Karpas-422 (cell line): ENCODE data around the gene SLC4A2. TPM values are rescaled to one million over a fixed set of nuclear protein-coding genes. Genes with fewer than 3 reads are reported as not detected.

ENCODE experiments used
- DNase-seq: peaks from one replicate; pipeline ENCODE4 v3.0.0-alpha.2; 2015
- H2AFZ ChIP-seq: fragments of 200-600 bp; sonication (generic); 2 replicates; pipeline ENCODE4 v1.6.1; 2014; ENCODE audit warnings: antibody characterized with exemption, low read length, mixed read lengths
- H3K27ac ChIP-seq: fragments of 200-600 bp; sonication (generic); 2 replicates; pipeline ENCODE4 v1.5.1; 2014; ENCODE audit warnings: mild to moderate bottlenecking, low read length, moderate library complexity
- H3K27me3 ChIP-seq: fragments of 200-600 bp; sonication (generic); 2 replicates; pipeline ENCODE4 v1.6.1; 2014; ENCODE audit warnings: low read length, mixed read lengths
- H3K36me3 ChIP-seq: fragments of 200-600 bp; sonication (generic); 2 replicates; pipeline ENCODE4 v1.6.1; 2014; ENCODE audit warnings: low read length, mixed read lengths; ENCODE audit not compliant: insufficient read depth
- H3K4me1 ChIP-seq: fragments of 200-600 bp; sonication (generic); 2 replicates; pipeline ENCODE4 v1.6.1; 2014; ENCODE audit warnings: mild to moderate bottlenecking, low read length, mixed read lengths
- H3K4me2 ChIP-seq: fragments of 200-600 bp; sonication (generic); 2 replicates; pipeline ENCODE4 v1.6.1; 2014; ENCODE audit warnings: low read length, low read depth, mild to moderate bottlenecking; ENCODE audit not compliant: poor library complexity, severe bottlenecking
- H3K4me3 ChIP-seq: fragments of 200-600 bp; sonication (generic); 2 replicates; pipeline ENCODE4 v1.5.1; 2014; ENCODE audit warnings: mild to moderate bottlenecking, antibody characterized with exemption, low read length, mixed read lengths
- H3K79me2 ChIP-seq: fragments of 200-600 bp; sonication (generic); 2 replicates; pipeline ENCODE4 v1.6.1; 2014; ENCODE audit warnings: mild to moderate bottlenecking, low read length, mixed read lengths
- H3K9ac ChIP-seq: fragments of 200-600 bp; sonication (generic); 2 replicates; pipeline ENCODE4 v1.6.0; 2014; ENCODE audit warnings: low read length
- H3K9me2 ChIP-seq: fragments of 200-600 bp; sonication (generic), shearing (Covaris generic); replicated peaks from 2 replicates; pipeline ENCODE4 v1.6.0; 2014; ENCODE audit warnings: mild to moderate bottlenecking, low read length, moderate library complexity; ENCODE audit not compliant: insufficient read depth
- H3K9me3 ChIP-seq: fragments of 300-700, 200-600 bp; sonication (generic); 2 replicates; pipeline ENCODE4 v1.6.1; 2014; ENCODE audit warnings: low read length, mixed read lengths
- H4K20me1 ChIP-seq: fragments of 200-600 bp; sonication (generic); 2 replicates; pipeline ENCODE4 v1.6.1; 2014; ENCODE audit warnings: mild to moderate bottlenecking, antibody characterized with exemption, low read length, low read depth; ENCODE audit not compliant: insufficient read depth
- total RNA-seq: library from RNA; depleted of rRNA; stranded (reverse); fragments of >200 nt; shearing (Covaris generic); gene quantifications from 2 replicates; pipeline ENCODE4 v1.2.3, GENCODE V29; 2014; ENCODE audit warnings: low replicate concordance

Gene SLC4A2
- total RNA-seq, 1 experiment from 2014 or later, result 35.1 TPM

- H3K27ac ChIP-seq, result no peak overlapping the region
- H3K4me1 ChIP-seq, result peaks cover 49% of the 10 kb centered on the region
- no peak overlapping the region for H2AFZ ChIP-seq
- no peaks in the 10 kb centered on the region for H3K9me2 ChIP-seq
- peak overlapping the region; percentile 65 for H3K4me2 ChIP-seq
- H4K20me1 ChIP-seq, result no peaks in the 10 kb centered on the region
- H3K4me3 ChIP-seq, result no peak overlapping the region
- H3K9me3 ChIP-seq, result no peaks in the 10 kb centered on the region
- no peak overlapping the region for H3K9ac ChIP-seq
- H3K27me3 ChIP-seq, result no peaks in the 10 kb centered on the region
- H3K79me2 ChIP-seq, result peaks cover 7% of the 10 kb centered on the region; the same call in 1 of the 2 replicates
- H3K36me3 ChIP-seq, result no peaks in the 10 kb centered on the region
- DNase-seq, result no peak
Measured at GRCh38 chr7:151013356-151013732, 46.0 kb upstream of the SLC4A2 start.

DNA sequence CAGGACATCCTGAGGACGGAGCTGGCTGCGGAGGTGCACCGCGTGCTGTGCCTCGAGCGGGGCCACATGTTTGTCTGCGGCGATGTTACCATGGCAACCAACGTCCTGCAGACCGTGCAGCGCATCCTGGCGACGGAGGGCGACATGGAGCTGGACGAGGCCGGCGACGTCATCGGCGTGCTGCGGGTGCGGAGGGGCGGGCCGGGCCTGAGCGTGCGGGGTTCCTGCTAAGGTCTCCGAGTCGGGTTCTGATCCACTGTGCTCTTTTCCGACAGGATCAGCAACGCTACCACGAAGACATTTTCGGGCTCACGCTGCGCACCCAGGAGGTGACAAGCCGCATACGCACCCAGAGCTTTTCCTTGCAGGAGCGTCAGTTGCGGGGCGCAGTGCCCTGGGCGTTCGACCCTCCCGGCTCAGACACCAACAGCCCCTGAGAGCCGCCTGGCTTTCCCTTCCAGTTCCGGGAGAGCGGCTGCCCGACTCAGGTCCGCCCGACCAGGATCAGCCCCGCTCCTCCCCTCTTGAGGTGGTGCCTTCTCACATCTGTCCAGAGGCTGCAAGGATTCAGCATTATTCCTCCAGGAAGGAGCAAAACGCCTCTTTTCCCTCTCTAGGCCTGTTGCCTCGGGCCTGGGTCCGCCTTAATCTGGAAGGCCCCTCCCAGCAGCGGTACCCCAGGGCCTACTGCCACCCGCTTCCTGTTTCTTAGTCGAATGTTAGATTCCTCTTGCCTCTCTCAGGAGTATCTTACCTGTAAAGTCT is 45.5 kb upstream of the SLC4A2 start:
- Histone ChIP-seq H3K9ac (peak overlapping the region; percentile 78), H3K9me2 (no peaks in the 10 kb centered on the region), H3K27ac (peak overlapping the region; percentile 59), H3K4me3 (peak overlapping the region; percentile 58), H3K4me2 (peak overlapping the region; percentile 65), H3K4me1 (peaks cover 48% of the 10 kb centered on the region), H2AFZ (peak overlapping the region; percentile 1), H4K20me1 (no peaks in the 10 kb centered on the region), H3K9me3 (no peaks in the 10 kb centered on the region), H3K27me3 (no peaks in the 10 kb centered on the region), H3K36me3 (no peaks in the 10 kb centered on the region), H3K79me2 (peaks cover 7% of the 10 kb centered on the region; the same call in 1 of the 2 replicates)
- DNase-seq, result peak; percentile 92

DNA sequence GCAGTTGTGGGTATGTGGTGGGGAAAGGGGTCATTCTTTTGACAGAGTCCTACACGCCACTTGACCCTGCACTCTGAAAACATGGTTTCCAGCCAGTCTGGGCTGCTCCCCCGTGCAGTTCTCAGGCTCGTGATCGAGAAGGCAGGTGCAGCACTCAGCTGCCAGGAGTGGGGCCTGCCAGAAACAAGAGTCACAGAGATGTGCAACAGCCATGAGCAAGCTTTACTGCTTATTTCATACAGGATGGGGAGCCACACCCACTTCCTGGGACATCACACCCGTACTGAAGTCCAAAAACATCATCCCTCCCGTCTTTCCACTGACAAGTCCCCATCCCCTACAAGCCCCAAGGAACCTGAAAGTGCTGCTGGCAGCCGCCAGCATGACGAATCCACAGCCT is 44.4 kb upstream of the SLC4A2 start:
- Histone ChIP-seq H3K4me3 (no peak overlapping the region), H3K79me2 (no peaks in the 10 kb centered on the region), H3K36me3 (no peaks in the 10 kb centered on the region), H3K9ac (no peak overlapping the region), H2AFZ (no peak overlapping the region), H4K20me1 (no peaks in the 10 kb centered on the region), H3K9me2 (no peaks in the 10 kb centered on the region), H3K4me1 (peaks cover 37% of the 10 kb centered on the region), H3K9me3 (no peaks in the 10 kb centered on the region), H3K27me3 (no peaks in the 10 kb centered on the region), H3K27ac (no peak overlapping the region), H3K4me2 (no peak overlapping the region)
- DNase-seq, result no peak

DNA sequence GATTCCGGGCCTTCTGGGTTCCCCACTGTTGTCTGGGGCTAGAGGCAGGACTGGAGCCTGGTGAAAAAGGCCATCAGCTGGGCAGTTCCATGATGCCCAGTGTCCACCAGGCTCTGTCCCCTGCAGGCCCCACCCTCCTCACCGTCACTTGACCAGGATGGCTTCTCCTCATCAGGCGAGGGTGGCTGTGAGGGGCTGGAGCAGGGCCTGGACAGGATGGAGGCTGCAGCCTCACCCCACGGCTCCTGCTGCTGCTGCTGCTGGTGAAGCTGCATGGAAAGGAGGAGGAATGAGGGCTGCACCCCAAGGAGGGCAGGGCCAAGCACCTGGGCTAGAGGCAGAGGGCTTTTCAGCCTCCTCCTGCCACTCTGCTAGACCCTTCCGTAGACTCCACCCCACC is 43.4 kb upstream of the SLC4A2 start:
- Histone ChIP-seq H3K9me3 (no peaks in the 10 kb centered on the region), H3K27ac (no peak overlapping the region)

DNA sequence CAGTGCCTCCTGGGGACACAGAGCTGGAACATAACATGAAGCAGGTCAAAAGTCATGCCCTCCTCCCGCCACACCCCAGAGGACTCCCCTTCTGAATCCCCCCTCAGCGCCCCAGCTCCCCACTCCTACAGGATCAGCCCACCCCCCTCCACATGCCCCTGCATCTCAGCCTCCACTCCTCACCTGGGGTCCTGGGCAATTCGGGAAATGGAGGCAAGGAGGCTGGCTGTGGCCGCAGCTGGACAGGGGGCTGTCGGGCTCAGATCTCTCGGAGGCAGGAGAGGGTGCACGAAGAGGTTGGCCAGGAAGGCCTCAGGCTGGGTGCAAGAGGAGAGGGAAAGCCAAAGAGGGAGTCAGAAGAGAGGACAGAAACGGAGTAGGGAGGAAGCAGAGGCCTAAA is 42.9 kb upstream of the SLC4A2 start:
- DNase-seq, result no peak
- no peak overlapping the region for H3K4me3 ChIP-seq
- no peaks in the 10 kb centered on the region for H3K79me2 ChIP-seq
- H3K27ac ChIP-seq, result no peak overlapping the region
- no peak overlapping the region for H3K4me2 ChIP-seq
- H3K9me2 ChIP-seq, result no peaks in the 10 kb centered on the region
- peaks cover 28% of the 10 kb centered on the region for H3K4me1 ChIP-seq
- H4K20me1 ChIP-seq, result no peaks in the 10 kb centered on the region
- H2AFZ ChIP-seq, result no peak overlapping the region
- H3K36me3 ChIP-seq, result no peaks in the 10 kb centered on the region
- H3K27me3 ChIP-seq, result no peaks in the 10 kb centered on the region
- no peaks in the 10 kb centered on the region for H3K9me3 ChIP-seq
- no peak overlapping the region for H3K9ac ChIP-seq

More for the DNA sequence above, 43.4 kb upstream of the SLC4A2 start:
- Histone ChIP-seq H4K20me1 (no peaks in the 10 kb centered on the region), H3K9me2 (no peaks in the 10 kb centered on the region), H3K9ac (no peak overlapping the region), H2AFZ (no peak overlapping the region), H3K27me3 (no peaks in the 10 kb centered on the region), H3K4me1 (peaks cover 28% of the 10 kb centered on the region), H3K4me3 (no peak overlapping the region), H3K4me2 (no peak overlapping the region), H3K36me3 (no peaks in the 10 kb centered on the region), H3K79me2 (no peaks in the 10 kb centered on the region)
- no peak for DNase-seq

DNA sequence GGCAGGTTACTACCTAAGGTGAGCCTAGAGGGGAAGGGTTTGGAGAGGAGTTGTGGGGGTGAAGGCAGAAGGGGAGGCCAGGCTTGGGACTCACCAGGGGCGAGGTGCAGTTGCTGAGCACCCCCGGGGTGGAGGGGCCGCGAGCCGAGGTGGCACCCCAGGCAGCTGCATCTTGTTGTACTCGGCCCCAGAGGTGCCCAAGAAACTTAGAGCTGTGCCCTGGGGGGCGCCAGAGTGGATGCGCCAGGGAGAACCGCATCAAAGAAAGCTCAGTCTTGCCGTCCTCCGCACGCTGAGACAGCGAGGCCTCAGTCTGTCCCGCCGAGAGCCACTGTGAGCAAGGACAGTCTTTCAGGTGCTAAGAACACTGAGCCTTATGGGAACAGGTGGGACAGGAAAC is 42.4 kb upstream of the SLC4A2 start:
- Histone ChIP-seq H3K36me3 (no peaks in the 10 kb centered on the region), H3K27me3 (no peaks in the 10 kb centered on the region), H3K4me1 (peaks cover 28% of the 10 kb centered on the region), H3K9me3 (no peaks in the 10 kb centered on the region), H3K4me2 (peak overlapping the region; percentile 66), H3K27ac (no peak overlapping the region), H3K4me3 (no peak overlapping the region; the same call in 1 of the 2 replicates), H3K9me2 (no peaks in the 10 kb centered on the region), H4K20me1 (no peaks in the 10 kb centered on the region), H2AFZ (no peak overlapping the region), H3K9ac (peak overlapping the region; percentile 70; the same call in 1 of the 2 replicates), H3K79me2 (no peaks in the 10 kb centered on the region)
- DNase-seq, result no peak

GRCh38 chr7:151017370-151017952 is 41.9 kb upstream of the SLC4A2 start:
- Histone ChIP-seq H3K4me1 (peaks cover 28% of the 10 kb centered on the region), H3K9me3 (no peaks in the 10 kb centered on the region), H3K9me2 (no peaks in the 10 kb centered on the region), H3K36me3 (no peaks in the 10 kb centered on the region), H3K4me2 (peak overlapping the region; percentile 66), H3K27ac (no peak overlapping the region), H2AFZ (peak overlapping the region; percentile 87; the same call in 1 of the 2 replicates), H3K27me3 (no peaks in the 10 kb centered on the region), H3K79me2 (no peaks in the 10 kb centered on the region), H4K20me1 (no peaks in the 10 kb centered on the region), H3K9ac (peak overlapping the region; percentile 70), H3K4me3 (peak overlapping the region; percentile 69)
- DNase-seq, result peak; percentile 73

DNA sequence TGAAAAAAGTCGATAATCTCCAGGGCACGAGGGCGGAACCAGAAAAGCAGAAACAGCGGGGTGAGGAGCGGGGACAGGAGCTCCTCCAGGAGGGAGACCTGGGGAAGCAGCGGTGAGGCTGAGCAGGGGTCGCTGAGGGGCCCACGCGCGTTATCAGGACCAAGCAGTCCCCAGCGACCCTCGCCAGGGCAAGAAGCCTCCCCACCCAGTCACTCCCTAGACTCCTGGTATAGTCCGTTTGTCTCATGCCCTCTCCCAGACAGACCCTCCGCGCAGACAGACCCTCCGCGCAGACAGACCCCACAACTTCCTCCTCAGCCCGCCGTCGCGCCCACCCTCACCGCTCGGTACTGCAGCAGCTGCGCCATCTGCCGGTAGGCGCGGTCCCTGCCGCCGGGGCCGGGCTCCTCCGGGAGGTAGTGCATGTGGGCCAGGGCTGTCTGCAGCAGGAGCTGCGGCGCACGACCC is 41.4 kb upstream of the SLC4A2 start:
- Histone ChIP-seq H3K4me1 (peaks cover 28% of the 10 kb centered on the region), H3K4me3 (peak overlapping the region; percentile 69), H3K79me2 (no peaks in the 10 kb centered on the region), H3K36me3 (no peaks in the 10 kb centered on the region), H3K4me2 (peak overlapping the region; percentile 66), H3K27ac (no peak overlapping the region), H3K27me3 (no peaks in the 10 kb centered on the region), H2AFZ (peak overlapping the region; percentile 87; the same call in 1 of the 2 replicates), H3K9me3 (no peaks in the 10 kb centered on the region), H3K9me2 (no peaks in the 10 kb centered on the region), H4K20me1 (no peaks in the 10 kb centered on the region), H3K9ac (peak overlapping the region; percentile 70)
- DNase-seq, result peak; percentile 91
